Heart right ventricle (tissue), 16 donors: ENCODE measurements around the gene ZSWIM5. TPM values are rescaled to one million over a fixed set of nuclear protein-coding genes. Genes with fewer than 3 reads are reported as not detected.

Source experiments
- ATAC-seq, 8 donors: fragments of 200-7000 bp; cut with Tn5 transposase; one replicate each; pipeline ENCODE4 v1.9.1; 2020; ENCODE audit warnings: mild to moderate bottlenecking in 8 of 8, moderate library complexity in 8 of 8, moderate number of reproducible peaks in 1 of 8
- DNase-seq, 2 donors: peaks; one replicate each; pipeline ENCODE4 v3.0.0-alpha.2; 2020
- H3K27ac ChIP-seq, 10 donors: fragments of 200-600 bp; sonication (generic) in 2 of 10; one replicate each; pipeline versions ENCODE4 v1.5.0 to v1.8.0; 2020 to 2022; ENCODE audit warnings: mild to moderate bottlenecking in 3 of 10
- H3K27me3 ChIP-seq, 7 donors: fragments of 200-600 bp; one replicate each; pipeline ENCODE4 v1.8.0; 2021 to 2022; ENCODE audit warnings: mild to moderate bottlenecking in 2 of 7
- H3K36me3 ChIP-seq, 9 donors: fragments of 200-600 bp; sonication (generic) in 1 of 9; one replicate each; pipeline versions ENCODE4 v1.5.0 to v1.8.0; 2020 to 2022; ENCODE audit warnings: mild to moderate bottlenecking in 2 of 9
- H3K4me1 ChIP-seq, 9 donors: fragments of 200-600 bp; sonication (generic) in 1 of 9; one replicate each; pipeline versions ENCODE4 v1.5.0 to v1.8.0; 2020 to 2022; ENCODE audit warnings: mild to moderate bottlenecking in 4 of 9
- H3K4me3 ChIP-seq, 10 donors: fragments of 200-600 bp; sonication (generic) in 2 of 10; one replicate each; pipeline versions ENCODE4 v1.5.0 to v1.8.0; 2020 to 2022; ENCODE audit warnings: mild to moderate bottlenecking in 7 of 10, moderate library complexity in 2 of 10
- H3K9me3 ChIP-seq, 11 donors: fragments of 200-600 bp in 10 of 11; sonication (generic) in 2 of 11; one replicate each; pipeline versions ENCODE4 v1.5.0 to v1.8.0; 2013 to 2022; ENCODE audit warnings: mild to moderate bottlenecking in 2 of 11, control low read depth in 1 of 11, moderate library complexity in 1 of 11
- WGBS, 2 donors: extraction: QIAGEN DNeasy Blood & Tissue Kit; methylation state at CpG; one replicate each; pipeline ENCODE4 v1.1.7; 2013; ENCODE audit warnings: inconsistent platforms in 1 of 2; 5-methylcytosine and 5-hydroxymethylcytosine counted together
- intact Hi-C, 10 donors: fragments of 100-400 bp; cut with DNase I; formaldehyde crosslinking; loops; one replicate each; pipeline versions ENCODE4 v1.11.1 to v1.14.2; 2022
- polyA plus RNA-seq, 2 donors: library from polyadenylated mRNA; stranded (reverse); fragments of 200-250 nt; gene quantifications; one replicate each; pipeline ENCODE4 v1.2.3, GENCODE V29; 2013
- total RNA-seq, 10 donors: library from RNA; stranded (reverse); fragmentation: NEBNext Ultra II Directional in 3 of 10; extraction: Animal tissue kit (Norgen Biotek cat#: 25700) in 3 of 10; gene quantifications; one replicate each; pipeline versions ENCODE4 v1.2.1 to v1.2.4, GENCODE V29; 2021 to 2023
- TF ChIP-seq, protein P1 (sequence below), 9 donors: fragments of 200-600 bp; sonication (generic) in 2 of 9; IDR thresholded peaks; one replicate each; pipeline versions ENCODE4 v1.5.0 to v1.8.0; 2021 to 2022; ENCODE audit warnings: antibody characterized with exemption in 9 of 9, mild to moderate bottlenecking in 5 of 9, moderate library complexity in 1 of 9
- donor health status: Arrhythmogenic right ventricular cardiomyopathy.
- donor health status: ischemic (EF 13 %, LVEDD 7.1; RV severe dilation, severe dysfunction).
- donor health status: healthy with polysubstance abuse.
- donor health status: DM: no; HTN: yes; CAD: no.
- donor health status: DM: no; HTN: no; CAD: no.
- donor health status: ischemic (EF 25% LVEDD 6.9; RV normal size, moderate dysfunction).
- donor health status: ischemic (EF 25% LVEDD 5.7; RV mildly dilated, moderate dysfunction).
- donor health status: healthy.
- donor health status: DM: yes; HTN: yes; CAD: no.
- donor health status: Ischemic cardiomyopathy.
- donor health status: ischemic (EF 35%, LVEDD 5.7; RV mildly dilated, moderate dysfunction).
- donor health status: nonischemic (EF 11% LVEDD 7.7; RV severe dilation, severe dysfunction).
- donor health status: DM: yes; HTN: yes; CAD: no.
- donor health status: PGD.
- donor health status: ischemic (EF 29% LVEDD 5.4; RV normal size, mild dysfunction).
- donor health status: nonischemic (EF 23%, LVEDD 6.1; RV moderate dilation, normal function).

The ZSWIM5 gene
- total and polyA plus RNA-seq, 12 donors = 0.22 to 1.7 (median 0.77) TPM

DNA sequence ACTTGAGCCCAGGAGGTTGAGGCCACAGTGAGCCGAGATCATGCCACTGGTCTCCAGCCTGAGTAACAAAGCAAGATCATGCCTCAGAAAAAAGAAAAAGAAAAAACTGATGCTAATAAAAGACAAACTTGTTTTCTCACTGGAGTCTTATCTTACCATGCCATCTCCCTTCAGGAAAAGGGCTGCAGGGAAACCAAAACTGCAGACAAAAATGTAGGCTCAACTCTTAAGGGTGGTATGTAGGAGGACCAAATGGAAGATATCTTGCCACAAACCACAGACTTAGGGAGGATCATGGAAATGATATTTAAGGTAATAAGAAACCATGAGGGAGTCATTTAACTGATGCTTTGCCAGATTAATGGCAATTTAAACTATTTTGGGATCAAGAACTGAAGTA is 161.5 kb downstream of the ZSWIM5 start:
- H3K27ac ChIP-seq = no peak overlapping the region
- intact Hi-C loops = no loop called here
- no peaks in the 10 kb centered on the region for H3K4me1 ChIP-seq
- TF ChIP-seq, protein P1, sequence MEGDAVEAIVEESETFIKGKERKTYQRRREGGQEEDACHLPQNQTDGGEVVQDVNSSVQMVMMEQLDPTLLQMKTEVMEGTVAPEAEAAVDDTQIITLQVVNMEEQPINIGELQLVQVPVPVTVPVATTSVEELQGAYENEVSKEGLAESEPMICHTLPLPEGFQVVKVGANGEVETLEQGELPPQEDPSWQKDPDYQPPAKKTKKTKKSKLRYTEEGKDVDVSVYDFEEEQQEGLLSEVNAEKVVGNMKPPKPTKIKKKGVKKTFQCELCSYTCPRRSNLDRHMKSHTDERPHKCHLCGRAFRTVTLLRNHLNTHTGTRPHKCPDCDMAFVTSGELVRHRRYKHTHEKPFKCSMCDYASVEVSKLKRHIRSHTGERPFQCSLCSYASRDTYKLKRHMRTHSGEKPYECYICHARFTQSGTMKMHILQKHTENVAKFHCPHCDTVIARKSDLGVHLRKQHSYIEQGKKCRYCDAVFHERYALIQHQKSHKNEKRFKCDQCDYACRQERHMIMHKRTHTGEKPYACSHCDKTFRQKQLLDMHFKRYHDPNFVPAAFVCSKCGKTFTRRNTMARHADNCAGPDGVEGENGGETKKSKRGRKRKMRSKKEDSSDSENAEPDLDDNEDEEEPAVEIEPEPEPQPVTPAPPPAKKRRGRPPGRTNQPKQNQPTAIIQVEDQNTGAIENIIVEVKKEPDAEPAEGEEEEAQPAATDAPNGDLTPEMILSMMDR (IDR thresholded peaks at IDR 0.05) = no peak
- DNase-seq (no peak), ATAC-seq (no peak)
- H3K27me3 ChIP-seq = no peaks in the 10 kb centered on the region
- no peaks in the 10 kb centered on the region for H3K9me3 ChIP-seq
- H3K36me3 ChIP-seq = peaks cover 0 to 13% (median 0%) of the 10 kb centered on the region in 9 donors
- 86 to 93% methylated on average over 1 of the region's 1 CpG for WGBS, 2 donors
- no peak overlapping the region for H3K4me3 ChIP-seq

DNA sequence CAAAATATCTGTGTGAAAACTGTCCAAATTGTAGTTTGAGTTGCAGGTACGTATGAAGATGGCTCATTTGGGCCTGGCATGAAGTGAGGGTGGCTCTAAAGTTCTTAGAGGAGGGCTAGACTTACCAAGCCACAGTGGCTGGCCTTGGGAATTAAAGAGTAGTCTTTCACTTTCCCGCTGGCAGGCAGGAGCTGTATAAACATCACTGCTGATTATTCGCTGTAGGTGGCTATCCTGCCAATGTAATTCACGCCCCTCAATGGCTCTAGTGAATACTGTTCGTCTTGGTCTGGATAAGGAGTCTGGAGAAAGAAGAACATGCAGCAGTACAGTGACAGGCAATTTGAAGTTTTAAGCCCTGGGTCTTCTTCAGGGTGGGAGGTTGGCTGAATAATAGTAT is 163.3 kb downstream of the ZSWIM5 start:
- TF ChIP-seq, protein P1 (IDR thresholded peaks at IDR 0.05) = no peak
- no peak overlapping the region for H3K4me3 ChIP-seq
- ATAC-seq (no peak), DNase-seq (no peak)
- WGBS, 2 donors = 75 to 80% methylated on average over 5 of the region's 5 CpGs
- H3K9me3 ChIP-seq = no peaks in the 10 kb centered on the region
- H3K4me1 ChIP-seq = no peaks in the 10 kb centered on the region
- no peak overlapping the region for H3K27ac ChIP-seq
- no peaks in the 10 kb centered on the region for H3K27me3 ChIP-seq
- peaks cover 0 to 13% (median 0%) of the 10 kb centered on the region in 9 donors for H3K36me3 ChIP-seq
- intact Hi-C loops = no loop called here

DNA sequence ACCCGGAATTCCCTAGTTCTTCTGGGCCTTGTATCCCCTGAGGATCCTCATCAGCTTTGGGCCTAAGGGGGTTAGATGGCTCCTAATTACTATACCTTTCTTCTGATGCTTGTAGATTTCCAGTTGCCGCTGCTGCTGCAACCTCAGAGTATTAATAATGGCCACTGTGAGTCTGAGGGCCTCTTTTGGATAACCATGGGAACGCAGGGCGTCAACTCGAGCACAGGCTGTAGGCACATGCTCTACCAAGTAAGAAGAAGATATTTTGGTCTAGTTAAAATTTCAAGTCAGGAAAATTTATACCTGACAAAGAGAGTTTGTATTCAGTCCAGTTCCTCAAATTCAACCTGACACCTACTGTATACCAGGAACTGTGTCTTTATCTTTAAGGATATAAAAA is 166.1 kb downstream of the ZSWIM5 start:
- Histone ChIP-seq H3K27me3 (no peaks in the 10 kb centered on the region), H3K9me3 (no peaks in the 10 kb centered on the region), H3K4me1 (no peaks in the 10 kb centered on the region), H3K27ac (no peak overlapping the region), H3K36me3 (peaks cover 0 to 19% (median 0%) of the 10 kb centered on the region in 9 donors), H3K4me3 (no peak overlapping the region)
- ATAC-seq = no peak
- 94 to 95% methylated on average over 5 of the region's 5 CpGs for WGBS, 2 donors
- TF ChIP-seq, protein P1 (IDR thresholded peaks at IDR 0.05) = no peak
- intact Hi-C loops = no loop called here
- DNase-seq = no peak

DNA sequence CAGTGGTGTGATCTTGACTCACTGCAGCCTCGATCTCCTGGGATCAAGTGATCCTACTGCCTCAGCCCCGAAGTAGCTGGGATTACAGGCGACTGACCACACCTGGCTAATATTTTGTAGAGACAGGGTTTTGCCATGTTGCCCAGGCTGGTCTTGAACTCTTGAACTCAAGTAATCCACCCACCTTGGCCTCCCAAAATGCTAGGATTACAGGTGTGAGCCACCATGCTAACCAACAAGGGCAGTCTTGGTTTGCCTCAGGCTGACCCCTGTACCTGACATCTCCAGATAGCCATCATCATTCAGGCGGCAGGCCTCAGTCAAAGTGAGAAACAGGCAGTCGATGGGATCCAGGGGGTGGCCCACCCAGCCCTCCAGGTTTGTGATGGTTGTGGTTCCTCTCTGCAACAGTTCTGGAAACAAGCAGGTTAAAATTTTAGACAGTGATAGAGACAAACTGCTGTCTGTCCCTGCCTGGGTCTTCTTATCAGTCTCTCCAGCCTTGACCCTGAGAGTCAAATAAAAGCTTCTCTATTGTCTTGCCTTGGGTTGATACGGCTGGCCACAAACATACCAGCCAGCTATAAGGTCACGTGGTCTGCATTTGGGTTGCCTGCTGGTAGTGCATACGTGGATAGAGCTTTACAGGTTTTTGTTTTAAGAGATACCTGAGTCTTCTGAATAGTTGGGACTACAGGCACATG is 167.6 kb downstream of the ZSWIM5 start:
- Histone ChIP-seq H3K27ac (no peak overlapping the region), H3K27me3 (no peaks in the 10 kb centered on the region), H3K4me3 (no peak overlapping the region), H3K4me1 (no peaks in the 10 kb centered on the region), H3K36me3 (peaks cover 0 to 23% (median 0%) of the 10 kb centered on the region in 9 donors), H3K9me3 (no peaks in the 10 kb centered on the region)
- DNase-seq = no peak
- intact Hi-C loops = no loop called here
- TF ChIP-seq, protein P1 (IDR thresholded peaks at IDR 0.05) = no peak
- WGBS, 2 donors = 83% methylated on average over 8 of the region's 8 CpGs
- no peak for ATAC-seq
